GM10248 (cell line): ENCODE measurements around the gene FAM98C.
A peak's percentile ranks its signal among the peaks of the same experiment; 100 is the strongest.

Source experiments
- CTCF ChIA-PET: fragments of 300-600 bp; sonication (Branson Sonifier 250); formaldehyde crosslinking; extraction: SDS; loops from one replicate; lab custom pipeline; 2021; ENCODE audit warnings: antibody characterized with exemption; lab: Yijun Ruan, JAX
- POLR2A ChIA-PET: fragments of 350-650 bp; sonication (Branson Sonifier 250); formaldehyde crosslinking; extraction: SDS; loops from one replicate; lab custom pipeline; 2020; ENCODE audit warnings: antibody characterized with exemption; lab: Yijun Ruan, JAX
- DNase-seq: peaks from one replicate; pipeline ENCODE4 v3.0.0; 2012; ENCODE audit errors: extremely low spot score
- CTCF ChIP-seq: IDR thresholded peaks from 2 replicates; pipeline ENCODE4 v1.5.1; 2012; ENCODE audit warnings: mild to moderate bottlenecking, low read depth; ENCODE audit errors: extremely low read depth, missing control alignments, control extremely low read depth

FAM98C gene

GRCh38 chr19:38434549-38435051, 31.7 kb downstream of the FAM98C start:
- ChIA-PET POLR2A (no interaction called here), CTCF (interaction anchor here (1.6 kb wide), 1 partner anchor 32 kb away, joined by 6 read pairs; the partner anchor contains the start of gene FAM98C)
- TF ChIP-seq CTCF: no peak
- DNase-seq: no peak

- no peak for DNase-seq
- CTCF ChIA-PET: interaction anchor here (1.0 to 1.2 kb wide), 2 partner anchors 12 to 35 kb away, joined by 3 to 4 read pairs; partner anchors contain the start of gene FAM98C
- POLR2A ChIA-PET: no interaction called here
- no peak for TF ChIP-seq CTCF
Measured at GRCh38 chr19:38437295-38437694, 34.4 kb downstream of the FAM98C start.

GRCh38 chr19:38437917-38438316, 35.0 kb downstream of the FAM98C start:
- ChIA-PET CTCF (interaction anchor here (1.0 to 1.2 kb wide), 2 partner anchors 13 to 35 kb away, joined by 3 to 4 read pairs; partner anchors contain the start of gene FAM98C), POLR2A (no interaction called here)
- TF ChIP-seq CTCF: no peak
- DNase-seq: no peak

- ChIA-PET POLR2A (no interaction called here), CTCF (interaction anchor here (1.0 to 1.7 kb wide), 2 partner anchors 38 to 490 kb away, joined by 3 to 9 read pairs; partner anchors contain the start of genes FAM98C, MRPS12 and SARS2)
- no peak for TF ChIP-seq CTCF
- DNase-seq: no peak
Measured at GRCh38 chr19:38440592-38440991, 37.7 kb downstream of the FAM98C start.

GRCh38 chr19:38441657-38442348, 38.9 kb downstream of the FAM98C start:
- peak; percentile 55 for DNase-seq
- ChIA-PET POLR2A (no interaction called here), CTCF (no interaction called here)
- peak; percentile 44 for TF ChIP-seq CTCF

GRCh38 chr19:38442736-38443135, 39.8 kb downstream of the FAM98C start:
- ChIA-PET CTCF (interaction anchor here (4.8 kb wide), 1 partner anchor 40 kb away, joined by 15 read pairs; the partner anchor contains the start of gene FAM98C), POLR2A (no interaction called here)

More at GRCh38 chr19:38442736-38443135, 39.8 kb downstream of the FAM98C start:
- no peak for TF ChIP-seq CTCF
- DNase-seq: no peak
